HEK293 (cell line): ENCODE measurements around the gene LRP1B.

Experiments
- CTCF ChIA-PET: fragments of 350-600 bp; formaldehyde crosslinking; extraction: SDS; loops from one replicate; lab custom pipeline; 2021; ENCODE audit warnings: antibody characterized with exemption; lab: Yijun Ruan, JAX
- POLR2A ChIA-PET: fragments of 300-600 bp; formaldehyde crosslinking; extraction: SDS; loops from one replicate; lab custom pipeline; 2020; ENCODE audit warnings: antibody characterized with exemption, inconsistent platforms; lab: Yijun Ruan, JAX
- H3K27ac ChIP-seq: fragments of 200-500 bp; sonication (Bioruptor generic); 2 replicates; pipeline ENCODE4 v1.5.1; 2014; ENCODE audit warnings: low read depth, low read length, control low read depth, inconsistent platforms; ENCODE audit errors: extremely low read depth
- H3K36me3 ChIP-seq, 2 experiments: fragments of 200-500 bp in 1 of 2; sonication (Bioruptor generic) in 1 of 2; 1 replicate in 1 of 2; 2 replicates in 1 of 2; pipeline ENCODE4 v1.5.1; 2014 to 2017; ENCODE audit warnings: inconsistent platforms in 2 of 2, low read length in 2 of 2; ENCODE audit not compliant: control insufficient read depth in 2 of 2, insufficient read depth in 1 of 2
- H3K4me1 ChIP-seq: fragments of 200-500 bp; sonication (Bioruptor generic); 2 replicates; pipeline ENCODE4 v1.5.1; 2014; ENCODE audit warnings: mild to moderate bottlenecking, low read length, inconsistent platforms; ENCODE audit not compliant: control insufficient read depth, insufficient read depth
- H3K4me3 ChIP-seq: 2 replicates; pipeline ENCODE4 v1.5.1; 2011; ENCODE audit warnings: low read depth, mild to moderate bottlenecking, control low read depth, low read length, moderate library complexity
- H3K9me3 ChIP-seq: fragments of 200-500 bp; sonication (Bioruptor generic); 2 replicates; pipeline ENCODE4 v1.5.1; 2014; ENCODE audit warnings: low read depth, low read length, inconsistent platforms; ENCODE audit not compliant: control insufficient read depth, insufficient read depth
- FEZF1 ChIP-seq: fragments of 450-650 bp; formaldehyde crosslinking; IDR thresholded peaks from 2 replicates; pipeline ENCODE4 v1.5.1; 2016; ENCODE audit warnings: missing biosample characterization, missing genetic modification characterization
- GFI1B ChIP-seq: fragments of 450-650 bp; formaldehyde crosslinking; IDR thresholded peaks from 2 replicates; pipeline ENCODE4 v1.5.1; 2016; ENCODE audit warnings: missing biosample characterization, missing genetic modification characterization
- HOXD13 ChIP-seq: sonication (generic); formaldehyde crosslinking; IDR thresholded peaks from 2 replicates; pipeline ENCODE4 v1.8.0; 2022; ENCODE audit warnings: missing genetic modification reagents, borderline replicate concordance
- KLF8 ChIP-seq: fragments of 450-650 bp; formaldehyde crosslinking; IDR thresholded peaks from 2 replicates; pipeline ENCODE4 v1.5.1; 2016; ENCODE audit warnings: missing biosample characterization, missing genetic modification characterization
- PRDM1 ChIP-seq: fragments of 450-650 bp; formaldehyde crosslinking; IDR thresholded peaks from 2 replicates; pipeline ENCODE4; 2016; ENCODE audit warnings: missing biosample characterization, missing genetic modification characterization
- REPIN1 ChIP-seq: fragments of 450-650 bp; formaldehyde crosslinking; IDR thresholded peaks from 2 replicates; pipeline ENCODE4 v1.5.1; 2017; ENCODE audit warnings: missing biosample characterization, missing genetic modification characterization, low read depth
- SCRT1 ChIP-seq: fragments of 450-650 bp; formaldehyde crosslinking; IDR thresholded peaks from 2 replicates; pipeline ENCODE4 v1.5.1; 2016; ENCODE audit warnings: missing biosample characterization, missing genetic modification characterization, borderline replicate concordance
- SP7 ChIP-seq: fragments of 450-650 bp; formaldehyde crosslinking; IDR thresholded peaks from 2 replicates; pipeline ENCODE4 v1.5.1; 2016; ENCODE audit warnings: missing biosample characterization, missing genetic modification characterization
- WT1 ChIP-seq: fragments of 450-650 bp; formaldehyde crosslinking; IDR thresholded peaks from 2 replicates; pipeline ENCODE4 v1.5.1; 2016; ENCODE audit warnings: missing biosample characterization, missing genetic modification characterization
- YY2 ChIP-seq: fragments of 450-650 bp; formaldehyde crosslinking; IDR thresholded peaks from 2 replicates; pipeline ENCODE4 v1.5.1; 2016; ENCODE audit warnings: missing biosample characterization, missing genetic modification characterization
- ZEB2 ChIP-seq: fragments of 450-650 bp; formaldehyde crosslinking; IDR thresholded peaks from 2 replicates; pipeline ENCODE4 v1.5.1; 2016; ENCODE audit warnings: missing biosample characterization, missing genetic modification characterization
- ZFHX2 ChIP-seq: fragments of 450-650 bp; formaldehyde crosslinking; conservative IDR thresholded peaks from 2 replicates; pipeline ENCODE4 v1.5.1; 2016; ENCODE audit warnings: missing biosample characterization, missing genetic modification characterization
- ZFP3 ChIP-seq: fragments of 450-650 bp; formaldehyde crosslinking; IDR thresholded peaks from 2 replicates; pipeline ENCODE4 v1.5.1; 2016; ENCODE audit warnings: low read depth, missing biosample characterization, missing genetic modification characterization
- ZNF148 ChIP-seq: fragments of 450-650 bp; formaldehyde crosslinking; IDR thresholded peaks from 2 replicates; pipeline ENCODE4 v1.5.0; 2017; ENCODE audit warnings: missing biosample characterization, missing genetic modification characterization, borderline replicate concordance
- ZNF169 ChIP-seq: fragments of 450-650 bp; formaldehyde crosslinking; IDR thresholded peaks from 2 replicates; pipeline ENCODE4 v1.5.1; 2016; ENCODE audit warnings: missing biosample characterization, missing genetic modification characterization
- ZNF174 ChIP-seq: fragments of 450-650 bp; formaldehyde crosslinking; IDR thresholded peaks from 2 replicates; pipeline ENCODE4 v1.5.0; 2017; ENCODE audit warnings: missing biosample characterization, mild to moderate bottlenecking, missing genetic modification characterization
- ZNF221 ChIP-seq: fragments of 450-650 bp; formaldehyde crosslinking; IDR thresholded peaks from 2 replicates; pipeline ENCODE4 v1.5.1; 2017; ENCODE audit warnings: missing biosample characterization, missing genetic modification characterization, borderline replicate concordance
- ZNF223 ChIP-seq: fragments of 450-650 bp; formaldehyde crosslinking; IDR thresholded peaks from 2 replicates; pipeline ENCODE4 v1.5.1; 2016; ENCODE audit warnings: missing biosample characterization, missing genetic modification characterization
- ZNF274 ChIP-seq, 2 experiments: fragments of 200-500 bp in 1 of 2; fragments of 450-650 bp in 1 of 2; sonication (Bioruptor generic) in 1 of 2; formaldehyde crosslinking in 1 of 2; IDR thresholded peaks; 2 replicates each; pipeline versions ENCODE4 v1.5.1 to v1.6.1; 2014 to 2016; ENCODE audit warnings: borderline replicate concordance in 1 of 2, inconsistent platforms in 1 of 2, low read length in 1 of 2, missing biosample characterization in 1 of 2, missing genetic modification characterization in 1 of 2
- ZNF350 ChIP-seq: fragments of 450-650 bp; formaldehyde crosslinking; IDR thresholded peaks from 2 replicates; pipeline ENCODE4 v1.5.0; 2017; ENCODE audit warnings: missing biosample characterization, mild to moderate bottlenecking, missing genetic modification characterization
- ZNF366 ChIP-seq: fragments of 450-650 bp; formaldehyde crosslinking; conservative IDR thresholded peaks from 2 replicates; pipeline ENCODE4 v1.5.1; 2016; ENCODE audit warnings: missing biosample characterization, missing genetic modification characterization
- ZNF544 ChIP-seq: fragments of 450-650 bp; formaldehyde crosslinking; IDR thresholded peaks from 2 replicates; pipeline ENCODE4 v1.5.0; 2017; ENCODE audit warnings: missing biosample characterization, missing genetic modification characterization
- ZNF558 ChIP-seq: fragments of 450-650 bp; formaldehyde crosslinking; IDR thresholded peaks from 2 replicates; pipeline ENCODE4 v1.5.1; 2016; ENCODE audit warnings: missing biosample characterization, missing genetic modification characterization
- ZNF560 ChIP-seq: fragments of 450-650 bp; formaldehyde crosslinking; IDR thresholded peaks from 2 replicates; pipeline ENCODE4 v1.5.1; 2017; ENCODE audit warnings: missing biosample characterization, missing genetic modification characterization, borderline replicate concordance
- ZNF660 ChIP-seq: fragments of 450-650 bp; IDR thresholded peaks from 2 replicates; pipeline ENCODE4 v1.5.1; 2018; ENCODE audit warnings: missing biosample characterization, mild to moderate bottlenecking, missing genetic modification characterization
- TF ChIP-seq, protein P1 (sequence below): fragments of 450-650 bp; formaldehyde crosslinking; IDR thresholded peaks from 2 replicates; pipeline ENCODE4 v1.5.1; 2016; ENCODE audit warnings: missing biosample characterization, missing genetic modification characterization

The LRP1B gene

DNA sequence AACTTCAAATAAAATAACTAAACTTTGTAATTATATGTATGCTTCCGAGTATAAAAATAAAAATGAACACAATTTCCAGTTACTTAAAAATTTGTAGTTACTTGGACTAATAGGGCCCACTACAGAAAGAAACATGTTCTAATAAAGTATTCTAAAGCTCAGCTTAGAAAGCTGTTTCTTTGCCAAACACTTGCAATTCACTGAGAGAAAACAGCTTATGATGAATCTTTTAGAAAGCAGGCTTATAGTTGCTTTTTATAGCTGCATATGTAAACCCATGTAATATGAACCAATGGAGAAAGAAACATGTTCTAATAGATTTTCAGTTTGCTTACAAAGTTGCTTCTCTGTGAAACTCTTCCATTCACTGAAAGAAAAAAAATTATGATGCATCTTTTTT lies 766.0 kb downstream of the LRP1B start:
- ChIA-PET CTCF (interaction anchor here (0.6 kb wide), 1 partner anchor 120 kb away, joined by 5 read pairs; no protein-coding TSS in a partner anchor), POLR2A (no interaction called here)
- H3K9me3 ChIP-seq = no peaks in the 10 kb centered on the region
- H3K4me1 ChIP-seq = no peaks in the 10 kb centered on the region
- H3K27ac ChIP-seq = no peak overlapping the region
- TF ChIP-seq SP7 (no peak), ZNF274 (IDR thresholded peaks at IDR 0.05; ENCODE audit: low read length) (no peak), ZNF274 (tag by site-specific recombination; IDR thresholded peaks at IDR 0.05; ENCODE audit: borderline replicate concordance) (no peak), ZNF558 (tag by site-specific recombination) (no peak), ZNF223 (tag by site-specific recombination) (no peak), FEZF1 (tag by site-specific recombination) (no peak), ZNF366 (no peak), ZNF660 (tag by site-specific recombination) (no peak), ZNF148 (no peak), ZNF169 (tag by site-specific recombination) (no peak), GFI1B (tag by site-specific recombination) (no peak), ZNF221 (tag by site-specific recombination) (no peak), SCRT1 (tag by site-specific recombination) (no peak), PRDM1 (no peak), ZNF174 (tag by site-specific recombination) (no peak), ZFHX2 (tag by site-specific recombination) (no peak), YY2 (tag by site-specific recombination) (no peak)
- no peaks in the 10 kb centered on the region for H3K36me3 ChIP-seq
- H3K4me3 ChIP-seq = no peak overlapping the region

DNA sequence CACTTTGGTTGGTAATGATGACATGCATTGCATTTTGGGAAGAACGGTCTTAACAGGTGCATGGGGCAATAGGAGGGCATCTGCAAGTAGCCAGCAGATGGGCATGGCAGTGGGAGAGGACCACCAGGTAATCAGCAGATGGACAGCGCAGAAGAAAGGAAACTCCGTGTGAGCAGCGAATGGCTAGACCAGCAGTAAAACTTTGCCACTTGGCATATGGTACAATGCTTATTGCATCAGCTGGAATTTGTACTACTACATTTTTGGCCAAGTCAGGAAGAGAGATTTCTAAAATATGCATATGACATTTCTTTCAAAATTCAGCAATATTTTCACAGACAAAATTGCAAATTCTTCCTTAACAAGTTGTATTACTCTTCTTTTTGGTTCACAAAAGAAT lies 768.5 kb downstream of the LRP1B start:
- Histone ChIP-seq H3K9me3 (no peaks in the 10 kb centered on the region), H3K4me1 (no peaks in the 10 kb centered on the region), H3K27ac (no peak overlapping the region), H3K36me3 (no peaks in the 10 kb centered on the region), H3K4me3 (no peak overlapping the region)
- no peak for TF ChIP-seq ZEB2
- no peak for TF ChIP-seq ZFP3
- TF ChIP-seq HOXD13 = no peak
- TF ChIP-seq, protein P1, sequence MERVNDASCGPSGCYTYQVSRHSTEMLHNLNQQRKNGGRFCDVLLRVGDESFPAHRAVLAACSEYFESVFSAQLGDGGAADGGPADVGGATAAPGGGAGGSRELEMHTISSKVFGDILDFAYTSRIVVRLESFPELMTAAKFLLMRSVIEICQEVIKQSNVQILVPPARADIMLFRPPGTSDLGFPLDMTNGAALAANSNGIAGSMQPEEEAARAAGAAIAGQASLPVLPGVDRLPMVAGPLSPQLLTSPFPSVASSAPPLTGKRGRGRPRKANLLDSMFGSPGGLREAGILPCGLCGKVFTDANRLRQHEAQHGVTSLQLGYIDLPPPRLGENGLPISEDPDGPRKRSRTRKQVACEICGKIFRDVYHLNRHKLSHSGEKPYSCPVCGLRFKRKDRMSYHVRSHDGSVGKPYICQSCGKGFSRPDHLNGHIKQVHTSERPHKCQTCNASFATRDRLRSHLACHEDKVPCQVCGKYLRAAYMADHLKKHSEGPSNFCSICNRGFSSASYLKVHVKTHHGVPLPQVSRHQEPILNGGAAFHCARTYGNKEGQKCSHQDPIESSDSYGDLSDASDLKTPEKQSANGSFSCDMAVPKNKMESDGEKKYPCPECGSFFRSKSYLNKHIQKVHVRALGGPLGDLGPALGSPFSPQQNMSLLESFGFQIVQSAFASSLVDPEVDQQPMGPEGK (tag by site-specific recombination) = no peak
- no peak for TF ChIP-seq ZNF350 (tag by site-specific recombination)
- TF ChIP-seq REPIN1 (tag by site-specific recombination) = no peak
- no peak for TF ChIP-seq ZNF544 (tag by site-specific recombination)
- no peak for TF ChIP-seq WT1 (tag by site-specific recombination)
- TF ChIP-seq KLF8 = no peak
- no peak for TF ChIP-seq ZNF560 (tag by site-specific recombination)
- ChIA-PET CTCF (no interaction called here), POLR2A (no interaction called here)
